ENCODE data around the gene PTPRM.

PTPRM gene

GRCh38 chr18:8264861-8265411, 697.8 kb downstream of the PTPRM start:
- no peak for DNase-seq

GRCh38 chr18:8272254-8272653, 705.1 kb downstream of the PTPRM start:
- no peak for DNase-seq

GRCh38 chr18:8274370-8274769, 707.3 kb downstream of the PTPRM start:
- no peak for DNase-seq

- DNase-seq: no peak
These were observed 709.3 kb downstream of the PTPRM start for GRCh38 chr18:8276406-8276805.

GRCh38 chr18:8277270-8277669, 710.2 kb downstream of the PTPRM start:
- no peak for DNase-seq

- no peak for DNase-seq
These were observed 712.2 kb downstream of the PTPRM start for GRCh38 chr18:8279346-8279745.

- DNase-seq: no peak
These were observed 712.7 kb downstream of the PTPRM start for GRCh38 chr18:8279781-8280330.

GRCh38 chr18:8283891-8284585, 716.9 kb downstream of the PTPRM start:
- no peak for DNase-seq

- DNase-seq: no peak
These were observed 719.2 kb downstream of the PTPRM start for GRCh38 chr18:8286303-8286702.

GRCh38 chr18:8287196-8287885, 720.2 kb downstream of the PTPRM start:
- DNase-seq: no peak

GRCh38 chr18:8288472-8289195, 721.5 kb downstream of the PTPRM start:
- no peak for DNase-seq

GRCh38 chr18:8290435-8290834, 723.3 kb downstream of the PTPRM start:
- DNase-seq: no peak

GRCh38 chr18:8290913-8291312, 723.8 kb downstream of the PTPRM start:
- DNase-seq: no peak

- no peak for DNase-seq
These were observed 726.1 kb downstream of the PTPRM start for GRCh38 chr18:8293184-8293583.

GRCh38 chr18:8296886-8297616, 729.9 kb downstream of the PTPRM start:
- DNase-seq: no peak

GRCh38 chr18:8298186-8298585, 731.1 kb downstream of the PTPRM start:
- no peak for DNase-seq

- no peak for DNase-seq
These were observed 732.2 kb downstream of the PTPRM start for GRCh38 chr18:8299054-8299980.

- no peak for DNase-seq
These were observed 733.8 kb downstream of the PTPRM start for GRCh38 chr18:8300751-8301410.

- no peak for DNase-seq
These were observed 734.5 kb downstream of the PTPRM start for GRCh38 chr18:8301427-8302172.

GRCh38 chr18:8303151-8303755, 736.1 kb downstream of the PTPRM start:
- DNase-seq: no peak
